ENCODE data around the gene GARIN5B.

GARIN5B gene

GRCh38 chr19:55370305-55370988, 7.4 kb upstream of the GARIN5B start, which contains the start of gene IL11:
TSS of gene IL11 (minus strand) at chr19:55370463. CDS start at chr19:55370310, 153 bp downstream.
- no peak for DNase-seq (ENCODE audit: low read depth in 2 of 2)

DNA sequence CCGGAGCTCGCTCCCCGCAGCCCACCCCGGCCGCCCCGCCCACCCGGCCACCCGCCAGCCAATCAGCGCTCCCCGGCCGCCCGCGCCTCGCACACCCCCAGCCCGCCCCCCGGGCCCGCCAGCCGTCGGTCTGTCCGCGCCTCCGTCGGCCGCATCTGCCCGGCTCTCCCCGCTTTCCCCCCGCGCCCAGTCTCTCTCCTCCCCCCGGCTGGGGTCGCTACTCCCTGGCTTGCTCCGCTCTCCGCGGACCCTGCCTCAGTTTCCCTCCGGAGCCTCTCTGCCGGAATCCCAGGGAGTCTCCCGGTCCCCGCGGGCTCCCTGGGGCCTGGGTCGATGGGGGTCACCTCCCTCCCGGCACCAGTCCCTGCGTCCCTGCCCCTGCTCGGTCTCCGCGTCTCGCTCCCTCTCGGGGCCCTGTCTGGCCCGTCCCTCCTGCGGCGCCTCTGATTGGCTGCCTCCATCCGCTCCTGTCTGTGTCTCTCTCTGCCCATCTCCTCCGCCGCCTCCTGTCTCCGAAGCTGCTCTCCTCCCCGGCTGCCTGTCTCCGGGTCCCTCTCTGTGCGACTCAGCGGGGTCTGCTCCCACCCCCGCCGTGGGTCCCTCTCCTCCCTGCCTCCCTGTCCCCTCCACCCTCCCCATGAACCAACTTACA, 6.7 kb upstream of the GARIN5B start:
- no peak for DNase-seq (ENCODE audit: low read depth in 2 of 2)

DNA sequence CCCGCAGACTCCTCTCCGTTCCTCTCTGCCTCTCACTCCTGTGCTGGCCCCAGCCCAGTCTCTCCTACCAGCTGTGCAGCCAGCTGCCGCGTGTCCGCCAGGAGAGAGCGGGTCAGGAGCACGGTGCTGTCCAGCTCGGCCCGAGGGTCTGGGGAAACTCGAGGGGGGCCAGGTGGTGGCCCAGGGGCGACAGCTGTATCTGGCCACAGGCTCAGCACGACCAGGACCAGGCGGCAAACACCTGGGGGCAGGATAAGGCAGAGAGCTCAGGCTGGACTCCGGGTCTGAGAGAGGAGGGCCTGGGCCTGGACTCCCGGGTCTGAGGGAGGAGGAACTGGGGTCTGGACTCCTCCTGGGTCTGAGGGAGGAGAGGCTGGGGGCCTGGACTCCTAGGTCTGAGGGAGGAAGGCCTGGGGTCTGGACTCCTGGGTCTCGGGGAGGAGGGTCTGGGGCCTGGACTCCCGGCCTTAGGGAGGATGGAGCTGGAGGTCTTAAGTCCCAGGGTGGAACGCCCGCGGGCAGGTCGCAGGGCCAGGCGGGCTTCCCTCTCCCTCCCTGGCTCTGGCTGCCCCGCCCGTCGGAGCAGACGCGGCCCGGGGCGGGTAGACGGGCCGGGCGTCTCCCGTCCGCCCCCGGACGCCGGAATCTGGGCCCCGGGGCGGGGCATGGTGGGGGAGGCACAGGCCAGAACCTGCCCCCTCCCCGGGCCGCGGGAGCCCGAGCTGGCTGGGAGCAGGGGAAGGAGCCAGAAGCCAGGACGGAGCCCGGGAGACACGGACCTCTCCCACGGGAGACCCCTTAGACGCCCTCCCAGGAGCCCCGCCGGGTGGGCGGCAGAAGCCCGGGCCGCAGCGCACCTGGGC, 5.9 kb upstream of the GARIN5B start:
- DNase-seq (ENCODE audit: low read depth in 2 of 2): peak in 1 of 2 donors; percentile 32

DNA sequence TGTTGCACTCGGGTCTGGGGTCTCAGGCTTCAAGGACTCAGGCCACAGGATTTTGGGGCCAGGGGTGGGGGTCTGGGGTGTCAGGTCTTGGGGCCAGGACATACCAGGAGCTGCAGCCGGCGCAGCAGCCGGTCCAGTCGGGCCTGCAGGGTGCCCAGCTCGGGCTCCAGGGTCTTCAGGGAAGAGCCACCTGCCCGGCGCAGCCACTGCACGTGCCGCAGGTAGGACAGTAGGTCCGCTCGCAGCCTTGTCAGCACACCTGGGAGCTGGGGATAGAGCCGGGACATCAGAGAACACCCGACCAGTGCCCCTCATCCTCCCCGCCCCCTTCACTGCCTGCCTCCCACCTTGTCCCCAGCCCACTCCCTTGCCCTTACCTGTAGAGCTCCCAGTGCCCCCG, 5.0 kb upstream of the GARIN5B start:
- no peak for DNase-seq (ENCODE audit: low read depth in 2 of 2)

- no peak for DNase-seq (ENCODE audit: low read depth in 2 of 2)
Observed at GRCh38 chr19:55366790-55367189, 3.7 kb upstream of the GARIN5B start.

DNA sequence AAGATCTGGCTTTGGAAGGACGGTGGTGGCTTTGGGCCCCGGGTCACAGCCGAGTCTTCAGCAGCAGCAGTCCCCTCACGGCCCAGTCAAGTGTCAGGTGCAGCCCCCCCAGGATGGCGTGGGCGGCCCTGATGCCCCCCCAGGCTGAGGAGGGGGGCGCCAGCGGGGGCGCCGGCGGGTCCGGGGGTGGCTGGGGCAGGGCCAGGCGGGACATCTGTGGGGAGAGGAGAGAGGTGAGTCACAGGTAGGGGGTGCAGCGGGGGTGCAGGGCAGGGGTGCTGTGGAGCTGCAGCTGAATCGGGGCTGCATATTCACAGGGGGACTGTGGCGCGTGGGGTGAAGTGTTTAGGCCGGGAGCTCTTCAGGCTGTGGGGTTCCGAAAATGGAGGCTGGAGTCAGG, 2.9 kb upstream of the GARIN5B start:
- no peak for DNase-seq (ENCODE audit: low read depth in 2 of 2)

GRCh38 chr19:55365245-55365644, 2.2 kb upstream of the GARIN5B start:
- DNase-seq (ENCODE audit: low read depth in 2 of 2): no peak

- DNase-seq (ENCODE audit: low read depth in 2 of 2): no peak
Observed at GRCh38 chr19:55362174-55362989, 678 bp downstream of the GARIN5B start.

DNA sequence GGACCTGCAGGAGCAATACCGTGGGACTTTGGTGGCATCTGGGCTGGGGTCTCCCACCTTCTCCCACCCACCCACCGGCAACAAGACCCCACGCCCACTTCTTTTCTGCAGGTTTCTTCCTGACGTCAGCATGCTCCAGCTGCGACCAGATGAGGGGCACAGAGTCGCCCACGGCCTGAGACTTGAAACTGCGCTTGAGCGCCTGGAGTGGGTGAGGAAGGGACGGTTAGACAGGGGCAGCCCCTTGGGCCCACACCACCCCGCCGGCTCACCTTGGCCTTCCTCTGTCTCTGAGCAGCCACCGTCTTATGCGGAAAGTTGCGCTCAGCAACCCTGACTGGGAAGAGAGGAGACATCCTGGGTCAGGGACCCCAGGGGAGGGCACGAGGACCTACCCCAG, 2.2 kb downstream of the GARIN5B start:
- DNase-seq (ENCODE audit: low read depth in 2 of 2): no peak

- DNase-seq (ENCODE audit: low read depth in 2 of 2): no peak
Observed at GRCh38 chr19:55358943-55359908, 3.8 kb downstream of the GARIN5B start.

- DNase-seq (ENCODE audit: low read depth in 2 of 2): no peak
Observed at GRCh38 chr19:55358493-55358892, 4.6 kb downstream of the GARIN5B start.

- DNase-seq (ENCODE audit: low read depth in 2 of 2): no peak
Observed at GRCh38 chr19:55355213-55355821, 7.7 kb downstream of the GARIN5B start.

GRCh38 chr19:55354698-55355212, 8.3 kb downstream of the GARIN5B start, which contains the start of gene COX6B2:
TSS of gene COX6B2 (minus strand) at chr19:55354719. CDS start at chr19:55354521, 198 bp downstream.
- no peak for DNase-seq (ENCODE audit: low read depth in 2 of 2)

GRCh38 chr19:55353803-55354697, 9.0 kb downstream of the GARIN5B start:
- peak; percentile 13 to 39 for DNase-seq (ENCODE audit: low read depth in 2 of 2)

GRCh38 chr19:55353356-55353802, 9.7 kb downstream of the GARIN5B start:
- no peak for DNase-seq (ENCODE audit: low read depth in 2 of 2)

DNA sequence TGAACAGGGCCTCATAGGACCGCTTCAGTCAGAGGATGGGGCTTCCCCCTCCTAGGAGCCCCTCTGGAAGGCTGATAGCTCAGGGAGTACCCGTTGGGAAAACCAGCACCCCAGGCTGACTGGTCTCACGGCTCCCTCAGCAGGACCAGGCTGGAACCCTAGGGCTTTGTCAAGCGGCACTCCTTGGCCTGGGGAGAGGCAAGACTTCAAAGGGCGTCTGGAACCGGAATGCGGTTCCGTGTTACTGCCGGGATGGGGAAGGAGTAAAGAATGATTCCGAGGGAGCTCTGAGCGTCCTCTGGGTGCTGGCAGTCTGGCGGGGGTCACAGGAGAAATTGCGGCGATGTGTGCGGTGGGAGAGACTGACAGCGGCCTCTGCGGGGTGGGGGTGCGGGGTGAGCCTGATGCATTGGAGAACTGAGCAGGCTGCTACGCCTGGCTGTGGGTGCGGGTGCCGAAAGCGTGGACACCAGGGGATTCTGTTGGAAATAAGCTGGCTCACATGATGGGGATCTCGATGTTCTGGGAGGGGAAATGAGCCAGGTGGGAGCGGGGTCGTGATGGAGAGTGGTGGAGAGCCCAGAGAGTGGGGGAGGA, 10.4 kb downstream of the GARIN5B start:
- no peak for DNase-seq (ENCODE audit: low read depth in 2 of 2)

GRCh38 chr19:55352040-55352439, 11.0 kb downstream of the GARIN5B start:
- no peak for DNase-seq (ENCODE audit: low read depth in 2 of 2)
